ENCODE results near the gene GADD45G. TPM values are rescaled to one million over a fixed set of nuclear protein-coding genes. Genes with fewer than 3 reads are reported as not detected.

GADD45G gene
- total RNA-seq, 1 experiment from 2014 or later, result not detected

GRCh38 chr9:89622933-89623861 lies 18.4 kb downstream of the GADD45G start:
- Mint-ChIP-seq H3K9me3 (ENCODE audit: unreplicated experiment) (no peaks in the 10 kb centered on the region), H3K36me3 (ENCODE audit: insufficient read depth, unreplicated experiment) (no peaks in the 10 kb centered on the region), H3K4me1 (ENCODE audit: insufficient read depth, unreplicated experiment) (no peaks in the 10 kb centered on the region), H3K27ac (ENCODE audit: low read depth, unreplicated experiment) (no peak overlapping the region), H3K4me3 (ENCODE audit: unreplicated experiment) (no peak overlapping the region), H3K27me3 (ENCODE audit: insufficient read depth, unreplicated experiment) (peaks cover 16% of the 10 kb centered on the region)
- TF ChIP-seq, protein P1, sequence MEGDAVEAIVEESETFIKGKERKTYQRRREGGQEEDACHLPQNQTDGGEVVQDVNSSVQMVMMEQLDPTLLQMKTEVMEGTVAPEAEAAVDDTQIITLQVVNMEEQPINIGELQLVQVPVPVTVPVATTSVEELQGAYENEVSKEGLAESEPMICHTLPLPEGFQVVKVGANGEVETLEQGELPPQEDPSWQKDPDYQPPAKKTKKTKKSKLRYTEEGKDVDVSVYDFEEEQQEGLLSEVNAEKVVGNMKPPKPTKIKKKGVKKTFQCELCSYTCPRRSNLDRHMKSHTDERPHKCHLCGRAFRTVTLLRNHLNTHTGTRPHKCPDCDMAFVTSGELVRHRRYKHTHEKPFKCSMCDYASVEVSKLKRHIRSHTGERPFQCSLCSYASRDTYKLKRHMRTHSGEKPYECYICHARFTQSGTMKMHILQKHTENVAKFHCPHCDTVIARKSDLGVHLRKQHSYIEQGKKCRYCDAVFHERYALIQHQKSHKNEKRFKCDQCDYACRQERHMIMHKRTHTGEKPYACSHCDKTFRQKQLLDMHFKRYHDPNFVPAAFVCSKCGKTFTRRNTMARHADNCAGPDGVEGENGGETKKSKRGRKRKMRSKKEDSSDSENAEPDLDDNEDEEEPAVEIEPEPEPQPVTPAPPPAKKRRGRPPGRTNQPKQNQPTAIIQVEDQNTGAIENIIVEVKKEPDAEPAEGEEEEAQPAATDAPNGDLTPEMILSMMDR (IDR thresholded peaks at IDR 0.05; ENCODE audit: unreplicated experiment), result no peak
- no TSS peak for BruUV-seq (replicated peaks)
- intact Hi-C loops (cut with micrococcal nuclease), result no loop called here
- no peak for DNase-seq (ENCODE audit: unreplicated experiment)
- ChIA-PET POLR2A (interaction anchor here (0.7 kb wide), 1 partner anchor 114 kb away, joined by 3 read pairs; no protein-coding TSS in a partner anchor), CTCF (interaction anchor here (0.6 to 0.9 kb wide), 5 partner anchors 8 to 1821 kb away, joined by 3 to 5 read pairs (median 3); no protein-coding TSS in a partner anchor)

- Mint-ChIP-seq H3K4me3 (ENCODE audit: unreplicated experiment) (no peak overlapping the region), H3K27ac (ENCODE audit: low read depth, unreplicated experiment) (no peak overlapping the region), H3K4me1 (ENCODE audit: insufficient read depth, unreplicated experiment) (no peaks in the 10 kb centered on the region), H3K9me3 (ENCODE audit: unreplicated experiment) (no peaks in the 10 kb centered on the region), H3K36me3 (ENCODE audit: insufficient read depth, unreplicated experiment) (no peaks in the 10 kb centered on the region), H3K27me3 (ENCODE audit: insufficient read depth, unreplicated experiment) (peaks cover 24% of the 10 kb centered on the region)
- CTCF ChIA-PET, result interaction anchor here (0.6 to 0.9 kb wide), 4 partner anchors 9 to 307 kb away, joined by 3 to 5 read pairs (median 3); no protein-coding TSS in a partner anchor
- TF ChIP-seq, protein P1 (IDR thresholded peaks at IDR 0.05; ENCODE audit: unreplicated experiment), result no peak
- POLR2A ChIA-PET, result interaction anchor here (0.6 to 0.7 kb wide), 2 partner anchors 114 to 1144 kb away, joined by 3 read pairs; no protein-coding TSS in a partner anchor
- no TSS peak for BruUV-seq (replicated peaks)
- intact Hi-C loops (cut with micrococcal nuclease), result no loop called here
- DNase-seq (ENCODE audit: unreplicated experiment), result no peak
Measured at GRCh38 chr9:89623925-89624420, 19.2 kb downstream of the GADD45G start.

- no TSS peak for BruUV-seq (replicated peaks)
- Mint-ChIP-seq H3K36me3 (ENCODE audit: insufficient read depth, unreplicated experiment) (no peaks in the 10 kb centered on the region), H3K4me3 (ENCODE audit: unreplicated experiment) (no peak overlapping the region), H3K27ac (ENCODE audit: low read depth, unreplicated experiment) (no peak overlapping the region), H3K27me3 (ENCODE audit: insufficient read depth, unreplicated experiment) (peaks cover 33% of the 10 kb centered on the region), H3K9me3 (ENCODE audit: unreplicated experiment) (no peaks in the 10 kb centered on the region), H3K4me1 (ENCODE audit: insufficient read depth, unreplicated experiment) (no peaks in the 10 kb centered on the region)
- CTCF ChIA-PET, result no interaction called here
- intact Hi-C loops (cut with micrococcal nuclease), result no loop called here
- DNase-seq (ENCODE audit: unreplicated experiment), result no peak
- POLR2A ChIA-PET, result no interaction called here
- TF ChIP-seq, protein P1 (IDR thresholded peaks at IDR 0.05; ENCODE audit: unreplicated experiment), result no peak
Measured at GRCh38 chr9:89625721-89626687, 21.2 kb downstream of the GADD45G start.
